ENCODE results near the gene DIPK1B. TPM values are rescaled to one million over a fixed set of nuclear protein-coding genes. Genes with fewer than 3 reads are reported as not detected.

Gene DIPK1B
- total and polyA plus RNA-seq, 2 experiments from 2014 or later = 18.7 to 60.0 TPM

GRCh38 chr9:136665704-136666371 lies 46.5 kb upstream of the DIPK1B start:
- Mint-ChIP-seq H3K9me3 (no peaks in the 10 kb centered on the region), H3K4me1 (no peaks in the 10 kb centered on the region), H3K27me3 (ENCODE audit: insufficient read depth, low read depth, poor library complexity) (no peaks in the 10 kb centered on the region), H3K4me3 (no peak overlapping the region), H3K27ac (no peak overlapping the region), H3K36me3 (ENCODE audit: low read depth) (no peaks in the 10 kb centered on the region)
- no peaks in the 10 kb centered on the region; the same call in 1 of the 2 replicates for H3K4me1 ChIP-seq (ENCODE audit: insufficient read depth)
- no peak overlapping the region for H3K27ac ChIP-seq (ENCODE audit: low read depth)
- ATAC-seq (peak; percentile 15; the same call in 2 of the 3 replicates), DNase-seq (ENCODE audit: low spot score) (peak; percentile 48)
- H3K36me3 ChIP-seq (ENCODE audit: insufficient read depth) = no peaks in the 10 kb centered on the region
- H3K79me2 ChIP-seq (replicated peaks; ENCODE audit: insufficient read depth) = no peaks in the 10 kb centered on the region
- no peak for TF ChIP-seq ZNF114 (CRISPR knock-in tag; IDR thresholded peaks at IDR 0.05)
- peak in 1 of 2 experiments; percentile 24; a peak in 2 of 4 replicates for TF ChIP-seq CTCF (conservative IDR thresholded peaks at IDR 0.05; ENCODE audit: low read depth in 2 of 2)
- no peaks in the 10 kb centered on the region for H4K20me1 ChIP-seq (replicated peaks; ENCODE audit: insufficient read depth)
- no peak overlapping the region for H2AFZ ChIP-seq
- no peaks in the 10 kb centered on the region for H3K9me2 ChIP-seq (ENCODE audit: insufficient read depth)
- peak overlapping the region; percentile 78 for H3K4me2 ChIP-seq
- no peaks in the 10 kb centered on the region for H3K27me3 ChIP-seq (ENCODE audit: insufficient read depth)
- no peaks in the 10 kb centered on the region for H3F3A ChIP-seq (replicated peaks; ENCODE audit: low read depth)
- H3K4me3 ChIP-seq = peak overlapping the region; percentile 53

DNA sequence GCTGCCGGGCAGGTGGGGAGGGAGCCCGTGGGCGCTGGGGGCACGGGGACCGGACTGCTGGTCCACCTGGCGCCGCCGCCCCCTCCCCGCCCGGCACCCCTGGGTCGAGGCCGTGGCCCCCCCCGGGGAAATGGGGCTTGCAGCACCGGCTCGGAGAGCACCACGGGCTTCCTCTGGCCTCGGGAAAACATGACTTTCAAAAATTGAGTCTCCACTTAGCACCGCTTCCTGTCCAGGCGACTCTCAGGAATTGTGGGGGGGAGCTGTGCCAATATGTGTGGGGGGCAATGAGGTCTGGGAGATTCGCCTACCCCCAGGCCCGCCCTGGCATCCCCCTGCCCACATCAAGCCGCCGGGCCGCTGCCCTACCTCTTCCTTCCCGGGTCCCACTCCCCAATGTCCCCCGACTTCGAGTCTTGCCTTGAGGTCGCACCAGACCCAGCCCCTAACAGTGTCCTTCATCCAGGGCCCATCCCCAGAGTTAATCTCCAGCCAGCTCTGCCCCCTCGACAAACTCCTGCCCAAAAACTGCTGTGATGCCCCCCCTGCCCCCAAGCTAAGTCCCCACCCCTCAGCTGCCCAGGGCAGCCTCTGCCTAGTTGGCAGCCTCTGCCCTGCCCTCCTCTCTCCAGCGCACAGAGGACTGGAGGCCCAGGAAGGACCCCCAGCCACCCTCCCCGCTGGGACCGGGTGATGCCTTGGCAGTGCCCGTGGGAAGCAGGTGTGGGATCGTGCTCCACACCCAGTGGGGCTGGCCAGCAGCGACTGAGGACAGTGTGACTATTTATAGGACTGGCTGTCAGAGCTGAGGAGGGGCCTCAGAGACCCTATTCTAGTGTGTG lies 45.8 kb upstream of the DIPK1B start:
- Mint-ChIP-seq H3K27me3 (ENCODE audit: insufficient read depth, low read depth, poor library complexity) (no peaks in the 10 kb centered on the region), H3K36me3 (ENCODE audit: low read depth) (no peaks in the 10 kb centered on the region), H3K4me1 (no peaks in the 10 kb centered on the region), H3K9me3 (no peaks in the 10 kb centered on the region), H3K27ac (no peak overlapping the region), H3K4me3 (peak overlapping the region; percentile 69)
- ATAC-seq = no peak
- H3K9me2 ChIP-seq (ENCODE audit: insufficient read depth) = no peaks in the 10 kb centered on the region
- no peaks in the 10 kb centered on the region for H3F3A ChIP-seq (replicated peaks; ENCODE audit: low read depth)
- no peaks in the 10 kb centered on the region for H3K27me3 ChIP-seq (ENCODE audit: insufficient read depth)
- no peaks in the 10 kb centered on the region for H3K36me3 ChIP-seq (ENCODE audit: insufficient read depth)
- no peaks in the 10 kb centered on the region for H4K20me1 ChIP-seq (replicated peaks; ENCODE audit: insufficient read depth)
- no peak overlapping the region for H2AFZ ChIP-seq
- no peaks in the 10 kb centered on the region for H3K79me2 ChIP-seq (replicated peaks; ENCODE audit: insufficient read depth)
- H3K4me3 ChIP-seq = peak overlapping the region; percentile 53
- peak overlapping the region; percentile 78 for H3K4me2 ChIP-seq
- no peaks in the 10 kb centered on the region; the same call in 1 of the 2 replicates for H3K4me1 ChIP-seq (ENCODE audit: insufficient read depth)
- peak; percentile 37 for DNase-seq (ENCODE audit: low spot score)
- H3K27ac ChIP-seq (ENCODE audit: low read depth) = no peak overlapping the region
- no peak for TF ChIP-seq ETS1 (IDR thresholded peaks at IDR 0.05)
- no peak for TF ChIP-seq CTCF (conservative IDR thresholded peaks at IDR 0.05; ENCODE audit: low read depth in 2 of 2)
- no peak for TF ChIP-seq ZNF114 (CRISPR knock-in tag; IDR thresholded peaks at IDR 0.05)
- TF ChIP-seq REST (IDR thresholded peaks at IDR 0.05; ENCODE audit: unreplicated experiment) = no peak
- no peak for TF ChIP-seq CREB1 (CRISPR knock-in tag; IDR thresholded peaks at IDR 0.05; ENCODE audit: low read depth)
- TF ChIP-seq NANOG (IDR thresholded peaks at IDR 0.05; ENCODE audit: borderline replicate concordance) = no peak
- TF ChIP-seq ZNF331 (CRISPR knock-in tag; IDR thresholded peaks at IDR 0.05; ENCODE audit: low read depth) = no peak

All from GM23338 (cell line).